Measurements from ENCODE around the gene CYP24A1. TPM values are rescaled to one million over a fixed set of nuclear protein-coding genes. Genes with fewer than 3 reads are reported as not detected.

The CYP24A1 gene
- total RNA-seq (under 1 TPM in 1 of 6 donors, not detected in 5; 0.09 TPM), polyA plus RNA-seq (not detected)

GRCh38 chr20:54173653-54174456 lies at the start of gene CYP24A1:
CYP24A1 (minus strand) TSS chr20:54173986; CDS start chr20:54173579, 407 bp downstream.
- TF ChIP-seq, protein P1, sequence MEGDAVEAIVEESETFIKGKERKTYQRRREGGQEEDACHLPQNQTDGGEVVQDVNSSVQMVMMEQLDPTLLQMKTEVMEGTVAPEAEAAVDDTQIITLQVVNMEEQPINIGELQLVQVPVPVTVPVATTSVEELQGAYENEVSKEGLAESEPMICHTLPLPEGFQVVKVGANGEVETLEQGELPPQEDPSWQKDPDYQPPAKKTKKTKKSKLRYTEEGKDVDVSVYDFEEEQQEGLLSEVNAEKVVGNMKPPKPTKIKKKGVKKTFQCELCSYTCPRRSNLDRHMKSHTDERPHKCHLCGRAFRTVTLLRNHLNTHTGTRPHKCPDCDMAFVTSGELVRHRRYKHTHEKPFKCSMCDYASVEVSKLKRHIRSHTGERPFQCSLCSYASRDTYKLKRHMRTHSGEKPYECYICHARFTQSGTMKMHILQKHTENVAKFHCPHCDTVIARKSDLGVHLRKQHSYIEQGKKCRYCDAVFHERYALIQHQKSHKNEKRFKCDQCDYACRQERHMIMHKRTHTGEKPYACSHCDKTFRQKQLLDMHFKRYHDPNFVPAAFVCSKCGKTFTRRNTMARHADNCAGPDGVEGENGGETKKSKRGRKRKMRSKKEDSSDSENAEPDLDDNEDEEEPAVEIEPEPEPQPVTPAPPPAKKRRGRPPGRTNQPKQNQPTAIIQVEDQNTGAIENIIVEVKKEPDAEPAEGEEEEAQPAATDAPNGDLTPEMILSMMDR (IDR thresholded peaks at IDR 0.05) = no peak
- Histone ChIP-seq H3K27me3 (peaks cover 0 to 24% (median 0%) of the 10 kb centered on the region in 4 donors), H3K4me1 (no peaks in the 10 kb centered on the region), H3K27ac (no peak within 1 kb of the TSS), H3K36me3 (no peaks in the 10 kb centered on the region), H3K9me3 (no peaks in the 10 kb centered on the region), H3K4me3 (peak within 1 kb of the TSS in 1 of 4 donors; percentile 7)
- DNase-seq (peak in 1 of 6 donors; percentile 60), FAIRE-seq (no peak), ATAC-seq (peak in 2 of 4 donors; percentile 17 to 37)
- intact Hi-C loops (cut with DNase I) = no loop called here
- whole genome bisulfite sequencing, 2 donors = 1% methylated on average over 49 to 61 of the region's 61 CpGs

DNA sequence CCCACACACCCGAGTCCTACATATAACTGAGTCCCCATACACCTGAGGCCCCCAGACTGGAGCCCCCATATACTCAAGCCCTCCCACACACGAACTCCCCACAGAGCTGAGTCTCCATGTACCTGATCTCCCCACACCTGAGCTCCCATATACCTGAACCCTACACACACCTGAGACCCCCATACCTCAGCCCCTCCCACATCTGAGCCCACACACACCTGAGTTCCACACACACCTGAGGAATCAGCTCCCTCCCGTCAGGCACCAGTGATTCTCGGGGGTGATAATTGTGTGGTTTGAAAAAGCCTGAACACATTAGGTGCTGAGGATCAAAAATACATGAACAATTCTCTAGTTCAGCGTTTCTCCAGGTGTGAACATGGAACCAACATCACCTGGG lies 49.5 kb upstream of the CYP24A1 start:
- DNase-seq = no peak
- WGBS, 2 donors = 66 to 75% methylated on average over 5 of the region's 5 CpGs
- Histone ChIP-seq H3K27ac (no peak overlapping the region), H3K27me3 (no peaks in the 10 kb centered on the region), H3K36me3 (no peaks in the 10 kb centered on the region), H3K9me3 (no peaks in the 10 kb centered on the region), H3K4me1 (peaks cover 0 to 14% (median 12%) of the 10 kb centered on the region in 3 donors), H3K4me3 (no peak overlapping the region)
- TF ChIP-seq, protein P1 (IDR thresholded peaks at IDR 0.05) = no peak
- no peak for FAIRE-seq
- ATAC-seq = no peak
- intact Hi-C loops (cut with DNase I) = loop anchor here in 1 of 3 donors (5.0 kb wide), 1 partner anchor 424 kb away; no protein-coding TSS in a partner anchor

DNA sequence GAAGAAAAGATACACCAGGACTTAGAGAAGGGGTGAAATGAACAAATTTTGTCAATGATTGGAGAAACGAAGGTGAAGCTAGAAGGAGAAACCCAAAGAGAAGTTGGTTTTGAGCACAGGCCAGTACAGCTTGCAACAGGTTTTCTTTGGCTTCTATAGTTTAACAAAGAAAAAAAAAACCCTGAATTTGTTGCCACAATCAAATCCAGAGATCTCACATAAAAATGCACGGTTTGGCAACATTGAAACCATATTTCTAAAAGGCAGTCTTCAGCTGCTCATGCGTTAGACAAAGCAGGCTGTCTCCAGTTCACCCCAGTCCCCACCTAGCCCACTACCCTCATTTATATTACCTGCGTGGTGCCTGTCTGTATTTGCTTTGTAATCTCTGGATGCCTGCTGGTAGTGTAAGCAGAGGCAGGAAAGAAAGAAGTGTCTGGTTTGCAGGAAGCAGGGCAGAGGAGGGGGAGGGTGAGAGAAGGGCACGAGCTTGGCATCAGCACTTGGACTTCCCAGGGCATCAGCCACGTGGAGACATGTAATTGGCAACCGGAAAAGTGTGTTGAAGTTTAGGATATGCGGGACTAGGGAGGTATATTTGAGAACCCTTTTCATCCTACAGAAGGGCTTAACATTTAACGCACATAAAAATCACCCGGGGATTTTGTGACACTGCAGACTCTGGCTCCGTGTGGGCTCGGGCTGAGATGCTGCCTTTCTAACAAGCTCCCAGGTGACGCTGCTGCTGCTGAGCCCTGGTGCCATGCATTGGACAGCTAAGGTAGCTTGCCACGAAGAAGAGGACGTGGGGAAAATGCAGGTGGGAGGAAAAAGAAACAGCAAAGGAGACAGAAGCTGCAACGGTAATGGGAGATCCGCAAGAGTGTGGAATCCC lies 48.5 kb upstream of the CYP24A1 start:
- intact Hi-C loops (cut with DNase I) = loop anchor here in 1 of 3 donors (5.0 kb wide), 1 partner anchor 425 kb away; no protein-coding TSS in a partner anchor
- H3K27ac ChIP-seq = peak overlapping the region in 1 of 4 donors; percentile 27
- H3K9me3 ChIP-seq = no peaks in the 10 kb centered on the region
- TF ChIP-seq, protein P1 (IDR thresholded peaks at IDR 0.05) = no peak
- H3K4me1 ChIP-seq = peaks cover 0 to 14% (median 12%) of the 10 kb centered on the region in 3 donors
- H3K36me3 ChIP-seq = no peaks in the 10 kb centered on the region
- no peaks in the 10 kb centered on the region for H3K27me3 ChIP-seq
- ATAC-seq = peak in 3 of 4 donors; percentile 70 to 81 (median 80)
- 47 to 50% methylated on average over 17 of the region's 17 CpGs for WGBS, 2 donors
- DNase-seq = peak in 1 of 6 donors; percentile 11
- H3K4me3 ChIP-seq = no peak overlapping the region
- no peak for FAIRE-seq

- peak; percentile 81 to 89 (median 86) for ATAC-seq
These were observed 47.6 kb upstream of the CYP24A1 start for GRCh38 chr20:54221353-54221752.

More at GRCh38 chr20:54221353-54221752, 47.6 kb upstream of the CYP24A1 start:
- FAIRE-seq (no peak), DNase-seq (peak in 1 of 6 donors; percentile 46)
- intact Hi-C loops (cut with DNase I) = loop anchor here in 1 of 3 donors (5.0 kb wide), 1 partner anchor 426 kb away; no protein-coding TSS in a partner anchor
- no peaks in the 10 kb centered on the region for H3K9me3 ChIP-seq
- no peaks in the 10 kb centered on the region for H3K36me3 ChIP-seq
- H3K27me3 ChIP-seq = no peaks in the 10 kb centered on the region
- peak overlapping the region in 1 of 4 donors; percentile 27 for H3K27ac ChIP-seq
- TF ChIP-seq, protein P1 (IDR thresholded peaks at IDR 0.05) = no peak
- no peak overlapping the region for H3K4me3 ChIP-seq
- peaks cover 0 to 14% (median 12%) of the 10 kb centered on the region in 3 donors for H3K4me1 ChIP-seq
- 46 to 54% methylated on average over 4 of the region's 4 CpGs for WGBS, 2 donors
